Measurements from ENCODE around the gene TTC4. TPM values are rescaled to one million over a fixed set of nuclear protein-coding genes. Genes with fewer than 3 reads are reported as not detected.

Gene TTC4
- total and polyA plus RNA-seq, 2 experiments from 2014 or later, result 25.1 to 33.6 TPM

DNA sequence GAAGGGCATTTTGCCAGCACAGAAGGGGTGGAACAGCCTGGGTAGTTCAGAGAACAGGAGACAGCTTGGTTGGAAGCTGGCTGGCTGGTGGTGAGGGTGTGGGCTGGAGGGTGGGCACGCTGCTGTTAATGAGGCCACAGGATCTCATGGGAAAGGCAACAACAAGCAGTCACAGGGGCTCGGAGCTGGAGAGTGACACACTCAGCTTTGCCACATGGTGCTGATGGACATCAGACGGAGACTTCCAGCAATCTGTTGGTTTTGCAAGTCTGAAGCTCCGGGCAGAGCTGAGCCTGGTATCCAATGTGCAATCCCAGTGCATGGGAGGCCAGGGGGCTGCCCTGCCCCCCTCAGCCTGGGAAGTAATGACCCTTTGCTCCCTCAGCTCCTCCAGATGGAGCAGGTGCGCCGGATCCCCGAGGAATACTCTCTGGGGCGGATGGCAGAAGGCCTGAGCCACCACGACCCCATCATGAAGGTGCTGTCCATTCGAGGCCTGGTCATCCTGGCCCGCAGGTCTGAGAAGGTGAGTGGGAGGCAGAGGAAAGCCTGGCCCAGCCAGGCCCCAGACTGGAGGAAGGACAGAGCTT lies 15.6 kb upstream of the TTC4 start (continued):
- no peak for TF ChIP-seq ZNF331 (CRISPR knock-in tag; IDR thresholded peaks at IDR 0.05; ENCODE audit: low read depth)
- TF ChIP-seq, protein P1, sequence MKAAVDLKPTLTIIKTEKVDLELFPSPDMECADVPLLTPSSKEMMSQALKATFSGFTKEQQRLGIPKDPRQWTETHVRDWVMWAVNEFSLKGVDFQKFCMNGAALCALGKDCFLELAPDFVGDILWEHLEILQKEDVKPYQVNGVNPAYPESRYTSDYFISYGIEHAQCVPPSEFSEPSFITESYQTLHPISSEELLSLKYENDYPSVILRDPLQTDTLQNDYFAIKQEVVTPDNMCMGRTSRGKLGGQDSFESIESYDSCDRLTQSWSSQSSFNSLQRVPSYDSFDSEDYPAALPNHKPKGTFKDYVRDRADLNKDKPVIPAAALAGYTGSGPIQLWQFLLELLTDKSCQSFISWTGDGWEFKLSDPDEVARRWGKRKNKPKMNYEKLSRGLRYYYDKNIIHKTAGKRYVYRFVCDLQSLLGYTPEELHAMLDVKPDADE (IDR thresholded peaks at IDR 0.05), result no peak
- TF ChIP-seq STAT1 (IDR thresholded peaks at IDR 0.05; ENCODE audit: unreplicated experiment), result no peak
- no peak for TF ChIP-seq CREB1 (CRISPR knock-in tag; IDR thresholded peaks at IDR 0.05; ENCODE audit: low read depth)
- TF ChIP-seq EZH2 (IDR thresholded peaks at IDR 0.05; ENCODE audit: low read depth, unreplicated experiment), result no peak
- TF ChIP-seq, protein P2, sequence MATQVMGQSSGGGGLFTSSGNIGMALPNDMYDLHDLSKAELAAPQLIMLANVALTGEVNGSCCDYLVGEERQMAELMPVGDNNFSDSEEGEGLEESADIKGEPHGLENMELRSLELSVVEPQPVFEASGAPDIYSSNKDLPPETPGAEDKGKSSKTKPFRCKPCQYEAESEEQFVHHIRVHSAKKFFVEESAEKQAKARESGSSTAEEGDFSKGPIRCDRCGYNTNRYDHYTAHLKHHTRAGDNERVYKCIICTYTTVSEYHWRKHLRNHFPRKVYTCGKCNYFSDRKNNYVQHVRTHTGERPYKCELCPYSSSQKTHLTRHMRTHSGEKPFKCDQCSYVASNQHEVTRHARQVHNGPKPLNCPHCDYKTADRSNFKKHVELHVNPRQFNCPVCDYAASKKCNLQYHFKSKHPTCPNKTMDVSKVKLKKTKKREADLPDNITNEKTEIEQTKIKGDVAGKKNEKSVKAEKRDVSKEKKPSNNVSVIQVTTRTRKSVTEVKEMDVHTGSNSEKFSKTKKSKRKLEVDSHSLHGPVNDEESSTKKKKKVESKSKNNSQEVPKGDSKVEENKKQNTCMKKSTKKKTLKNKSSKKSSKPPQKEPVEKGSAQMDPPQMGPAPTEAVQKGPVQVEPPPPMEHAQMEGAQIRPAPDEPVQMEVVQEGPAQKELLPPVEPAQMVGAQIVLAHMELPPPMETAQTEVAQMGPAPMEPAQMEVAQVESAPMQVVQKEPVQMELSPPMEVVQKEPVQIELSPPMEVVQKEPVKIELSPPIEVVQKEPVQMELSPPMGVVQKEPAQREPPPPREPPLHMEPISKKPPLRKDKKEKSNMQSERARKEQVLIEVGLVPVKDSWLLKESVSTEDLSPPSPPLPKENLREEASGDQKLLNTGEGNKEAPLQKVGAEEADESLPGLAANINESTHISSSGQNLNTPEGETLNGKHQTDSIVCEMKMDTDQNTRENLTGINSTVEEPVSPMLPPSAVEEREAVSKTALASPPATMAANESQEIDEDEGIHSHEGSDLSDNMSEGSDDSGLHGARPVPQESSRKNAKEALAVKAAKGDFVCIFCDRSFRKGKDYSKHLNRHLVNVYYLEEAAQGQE (IDR thresholded peaks at IDR 0.05; ENCODE audit: unreplicated experiment), result no peak
- TF ChIP-seq, protein P3, sequence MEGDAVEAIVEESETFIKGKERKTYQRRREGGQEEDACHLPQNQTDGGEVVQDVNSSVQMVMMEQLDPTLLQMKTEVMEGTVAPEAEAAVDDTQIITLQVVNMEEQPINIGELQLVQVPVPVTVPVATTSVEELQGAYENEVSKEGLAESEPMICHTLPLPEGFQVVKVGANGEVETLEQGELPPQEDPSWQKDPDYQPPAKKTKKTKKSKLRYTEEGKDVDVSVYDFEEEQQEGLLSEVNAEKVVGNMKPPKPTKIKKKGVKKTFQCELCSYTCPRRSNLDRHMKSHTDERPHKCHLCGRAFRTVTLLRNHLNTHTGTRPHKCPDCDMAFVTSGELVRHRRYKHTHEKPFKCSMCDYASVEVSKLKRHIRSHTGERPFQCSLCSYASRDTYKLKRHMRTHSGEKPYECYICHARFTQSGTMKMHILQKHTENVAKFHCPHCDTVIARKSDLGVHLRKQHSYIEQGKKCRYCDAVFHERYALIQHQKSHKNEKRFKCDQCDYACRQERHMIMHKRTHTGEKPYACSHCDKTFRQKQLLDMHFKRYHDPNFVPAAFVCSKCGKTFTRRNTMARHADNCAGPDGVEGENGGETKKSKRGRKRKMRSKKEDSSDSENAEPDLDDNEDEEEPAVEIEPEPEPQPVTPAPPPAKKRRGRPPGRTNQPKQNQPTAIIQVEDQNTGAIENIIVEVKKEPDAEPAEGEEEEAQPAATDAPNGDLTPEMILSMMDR (conservative IDR thresholded peaks at IDR 0.05; ENCODE audit: low read depth in 2 of 2), result no peak
- TF ChIP-seq NANOG (IDR thresholded peaks at IDR 0.05; ENCODE audit: borderline replicate concordance), result no peak

DNA sequence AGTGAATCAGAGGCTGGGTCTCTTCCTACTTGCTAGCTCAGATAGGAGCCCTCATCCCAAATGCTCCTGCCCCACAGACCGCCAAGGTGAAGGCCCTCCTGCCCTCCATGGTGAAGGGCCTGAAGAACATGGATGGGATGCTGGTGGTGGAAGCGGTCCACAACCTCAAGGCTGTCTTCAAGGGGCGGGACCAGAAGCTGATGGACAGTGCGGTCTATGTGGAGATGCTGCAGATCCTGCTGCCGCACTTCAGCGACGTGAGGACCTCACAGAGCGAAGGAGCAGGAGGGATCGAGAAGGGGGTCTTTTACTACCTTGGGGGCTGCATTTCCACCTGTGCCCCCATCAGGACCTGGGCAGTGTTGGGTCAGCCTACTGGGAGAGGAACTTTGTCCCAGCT lies 14.6 kb upstream of the TTC4 start:
- Mint-ChIP-seq H3K9me3 (no peaks in the 10 kb centered on the region; the same call in 2 of the 3 replicates), H3K27me3 (ENCODE audit: insufficient read depth, low read depth, poor library complexity) (peaks cover 5% of the 10 kb centered on the region), H3K4me3 (no peak overlapping the region), H3K36me3 (ENCODE audit: low read depth) (no peaks in the 10 kb centered on the region), H3K4me1 (no peaks in the 10 kb centered on the region), H3K27ac (no peak overlapping the region)
- Histone ChIP-seq H3K9me2 (ENCODE audit: insufficient read depth) (no peaks in the 10 kb centered on the region), H3K4me1 (ENCODE audit: insufficient read depth) (no peaks in the 10 kb centered on the region), H3K36me3 (ENCODE audit: insufficient read depth) (no peaks in the 10 kb centered on the region), H4K20me1 (replicated peaks; ENCODE audit: insufficient read depth) (no peaks in the 10 kb centered on the region), H2AFZ (no peak overlapping the region), H3F3A (replicated peaks; ENCODE audit: low read depth) (no peaks in the 10 kb centered on the region), H3K27ac (ENCODE audit: low read depth) (no peak overlapping the region), H3K27me3 (ENCODE audit: insufficient read depth) (no peaks in the 10 kb centered on the region), H3K79me2 (replicated peaks; ENCODE audit: insufficient read depth) (no peaks in the 10 kb centered on the region), H3K4me2 (no peak overlapping the region), H3K4me3 (no peak overlapping the region)
- ATAC-seq (no peak), DNase-seq (ENCODE audit: low spot score) (no peak)
- TF ChIP-seq, protein P4, sequence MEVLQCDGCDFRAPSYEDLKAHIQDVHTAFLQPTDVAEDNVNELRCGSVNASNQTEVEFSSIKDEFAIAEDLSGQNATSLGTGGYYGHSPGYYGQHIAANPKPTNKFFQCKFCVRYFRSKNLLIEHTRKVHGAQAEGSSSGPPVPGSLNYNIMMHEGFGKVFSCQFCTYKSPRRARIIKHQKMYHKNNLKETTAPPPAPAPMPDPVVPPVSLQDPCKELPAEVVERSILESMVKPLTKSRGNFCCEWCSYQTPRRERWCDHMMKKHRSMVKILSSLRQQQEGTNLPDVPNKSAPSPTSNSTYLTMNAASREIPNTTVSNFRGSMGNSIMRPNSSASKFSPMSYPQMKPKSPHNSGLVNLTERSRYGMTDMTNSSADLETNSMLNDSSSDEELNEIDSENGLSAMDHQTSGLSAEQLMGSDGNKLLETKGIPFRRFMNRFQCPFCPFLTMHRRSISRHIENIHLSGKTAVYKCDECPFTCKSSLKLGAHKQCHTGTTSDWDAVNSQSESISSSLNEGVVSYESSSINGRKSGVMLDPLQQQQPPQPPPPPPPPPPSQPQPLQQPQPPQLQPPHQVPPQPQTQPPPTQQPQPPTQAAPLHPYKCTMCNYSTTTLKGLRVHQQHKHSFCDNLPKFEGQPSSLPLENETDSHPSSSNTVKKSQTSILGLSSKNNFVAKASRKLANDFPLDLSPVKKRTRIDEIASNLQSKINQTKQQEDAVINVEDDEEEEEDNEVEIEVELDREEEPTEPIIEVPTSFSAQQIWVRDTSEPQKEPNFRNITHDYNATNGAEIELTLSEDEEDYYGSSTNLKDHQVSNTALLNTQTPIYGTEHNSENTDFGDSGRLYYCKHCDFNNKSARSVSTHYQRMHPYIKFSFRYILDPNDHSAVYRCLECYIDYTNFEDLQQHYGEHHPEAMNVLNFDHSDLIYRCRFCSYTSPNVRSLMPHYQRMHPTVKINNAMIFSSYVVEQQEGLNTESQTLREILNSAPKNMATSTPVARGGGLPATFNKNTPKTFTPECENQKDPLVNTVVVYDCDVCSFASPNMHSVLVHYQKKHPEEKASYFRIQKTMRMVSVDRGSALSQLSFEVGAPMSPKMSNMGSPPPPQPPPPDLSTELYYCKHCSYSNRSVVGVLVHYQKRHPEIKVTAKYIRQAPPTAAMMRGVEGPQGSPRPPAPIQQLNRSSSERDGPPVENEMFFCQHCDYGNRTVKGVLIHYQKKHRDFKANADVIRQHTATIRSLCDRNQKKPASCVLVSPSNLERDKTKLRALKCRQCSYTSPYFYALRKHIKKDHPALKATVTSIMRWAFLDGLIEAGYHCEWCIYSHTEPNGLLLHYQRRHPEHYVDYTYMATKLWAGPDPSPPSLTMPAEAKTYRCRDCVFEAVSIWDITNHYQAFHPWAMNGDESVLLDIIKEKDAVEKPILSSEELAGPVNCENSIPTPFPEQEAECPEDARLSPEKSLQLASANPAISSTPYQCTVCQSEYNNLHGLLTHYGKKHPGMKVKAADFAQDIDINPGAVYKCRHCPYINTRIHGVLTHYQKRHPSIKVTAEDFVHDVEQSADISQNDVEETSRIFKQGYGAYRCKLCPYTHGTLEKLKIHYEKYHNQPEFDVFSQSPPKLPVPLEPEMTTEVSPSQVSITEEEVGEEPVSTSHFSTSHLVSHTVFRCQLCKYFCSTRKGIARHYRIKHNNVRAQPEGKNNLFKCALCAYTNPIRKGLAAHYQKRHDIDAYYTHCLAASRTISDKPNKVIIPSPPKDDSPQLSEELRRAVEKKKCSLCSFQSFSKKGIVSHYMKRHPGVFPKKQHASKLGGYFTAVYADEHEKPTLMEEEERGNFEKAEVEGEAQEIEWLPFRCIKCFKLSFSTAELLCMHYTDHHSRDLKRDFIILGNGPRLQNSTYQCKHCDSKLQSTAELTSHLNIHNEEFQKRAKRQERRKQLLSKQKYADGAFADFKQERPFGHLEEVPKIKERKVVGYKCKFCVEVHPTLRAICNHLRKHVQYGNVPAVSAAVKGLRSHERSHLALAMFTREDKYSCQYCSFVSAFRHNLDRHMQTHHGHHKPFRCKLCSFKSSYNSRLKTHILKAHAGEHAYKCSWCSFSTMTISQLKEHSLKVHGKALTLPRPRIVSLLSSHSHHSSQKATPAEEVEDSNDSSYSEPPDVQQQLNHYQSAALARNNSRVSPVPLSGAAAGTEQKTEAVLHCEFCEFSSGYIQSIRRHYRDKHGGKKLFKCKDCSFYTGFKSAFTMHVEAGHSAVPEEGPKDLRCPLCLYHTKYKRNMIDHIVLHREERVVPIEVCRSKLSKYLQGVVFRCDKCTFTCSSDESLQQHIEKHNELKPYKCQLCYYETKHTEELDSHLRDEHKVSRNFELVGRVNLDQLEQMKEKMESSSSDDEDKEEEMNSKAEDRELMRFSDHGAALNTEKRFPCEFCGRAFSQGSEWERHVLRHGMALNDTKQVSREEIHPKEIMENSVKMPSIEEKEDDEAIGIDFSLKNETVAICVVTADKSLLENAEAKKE (CRISPR knock-in tag; IDR thresholded peaks at IDR 0.05), result no peak
- no peak for TF ChIP-seq CREB1 (CRISPR knock-in tag; IDR thresholded peaks at IDR 0.05; ENCODE audit: low read depth)
- no peak for TF ChIP-seq ZNF114 (CRISPR knock-in tag; IDR thresholded peaks at IDR 0.05)

Measured in GM23338 (cell line).